ENCODE data around the gene ATRIP.

Gene ATRIP

GRCh38 chr3:48408823-48409281 lies 37.7 kb upstream of the ATRIP start:
- Histone ChIP-seq H3K4me1 (ENCODE audit: insufficient read depth, low read length) (no peaks in the 10 kb centered on the region), H3K4me3 (ENCODE audit: low read depth in 1 of 2, low read length in 2 of 2) (no peak overlapping the region), H4K20me1 (ENCODE audit: insufficient read depth, low read length) (peaks cover 8% of the 10 kb centered on the region; the same call in 1 of the 2 replicates), H3K36me3 (ENCODE audit: insufficient read depth, low read length) (no peaks in the 10 kb centered on the region), H3K4me2 (ENCODE audit: insufficient read depth, low read length) (no peak overlapping the region), H3K79me2 (ENCODE audit: insufficient read depth, low read length) (no peaks in the 10 kb centered on the region), H3K27me3 (ENCODE audit: insufficient read depth, low read length, poor library complexity) (no peaks in the 10 kb centered on the region), H3K9me3 (ENCODE audit: insufficient read depth, low read length, severe bottlenecking) (no peaks in the 10 kb centered on the region), H2AFZ (ENCODE audit: low read depth, low read length) (no peak overlapping the region), H3K27ac (ENCODE audit: low read length) (no peak overlapping the region), H3K9ac (ENCODE audit: low read depth, low read length) (no peak overlapping the region)
- TF ChIP-seq EZH2 (IDR thresholded peaks at IDR 0.05; ENCODE audit: borderline replicate concordance, low read depth, low read length, severe bottlenecking), result no peak
- TF ChIP-seq CTCF (IDR thresholded peaks at IDR 0.05; ENCODE audit: borderline replicate concordance, extremely low read depth, low read length, poor library complexity, severe bottlenecking), result peak; percentile 36
- ATAC-seq (ENCODE audit: insufficient read depth, low read depth) (no peak), DNase-seq (no peak)

DNA sequence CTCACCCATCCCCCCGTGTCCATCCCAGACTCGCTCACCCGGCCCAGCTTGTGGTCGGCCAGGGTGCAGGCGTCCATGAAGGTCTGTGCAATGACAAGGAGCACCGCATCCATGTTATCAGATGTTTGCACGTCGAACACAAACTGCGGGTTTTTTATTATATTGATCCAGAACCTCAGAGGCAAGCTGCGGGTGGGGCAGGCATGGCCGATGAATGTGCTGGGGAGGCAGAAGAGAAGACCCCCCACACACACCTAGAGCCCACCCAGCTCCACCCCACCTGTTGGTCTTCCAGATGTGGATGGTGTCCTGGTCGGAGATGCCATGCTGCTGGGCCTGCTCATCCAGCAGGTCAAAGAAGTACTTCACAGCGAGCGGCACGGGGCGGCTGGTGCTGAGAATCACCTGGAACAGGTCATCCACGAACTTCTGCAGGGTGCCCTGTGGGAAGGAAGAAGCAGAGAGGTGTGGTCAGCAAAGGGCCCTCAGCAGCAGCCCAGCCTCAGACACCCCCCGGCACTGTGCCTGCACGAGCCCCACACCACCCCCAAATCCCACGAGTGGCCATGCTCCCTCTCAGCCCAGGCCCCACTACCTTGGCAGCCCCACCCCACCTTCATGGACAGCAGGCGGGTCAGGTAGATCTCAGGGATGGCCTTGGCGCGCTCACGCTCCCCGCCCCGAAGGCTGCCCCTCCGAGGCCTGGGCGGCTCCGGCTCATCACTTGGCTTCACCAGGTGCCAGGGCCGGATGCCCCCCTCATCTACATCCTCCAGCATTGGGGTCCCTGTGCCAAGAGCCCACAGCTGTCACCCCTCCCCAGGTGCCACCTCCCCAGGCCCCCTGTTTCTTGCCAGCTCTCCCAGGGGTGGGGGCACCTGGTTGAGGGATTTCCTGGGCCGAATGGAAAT lies 37.0 kb upstream of the ATRIP start:
- H3K27ac ChIP-seq (ENCODE audit: low read length), result no peak overlapping the region
- no peak overlapping the region for H3K4me2 ChIP-seq (ENCODE audit: insufficient read depth, low read length)
- ATAC-seq (ENCODE audit: insufficient read depth, low read depth) (no peak), DNase-seq (no peak)
- TF ChIP-seq CTCF (IDR thresholded peaks at IDR 0.05; ENCODE audit: borderline replicate concordance, extremely low read depth, low read length, poor library complexity, severe bottlenecking) (no peak), EZH2 (IDR thresholded peaks at IDR 0.05; ENCODE audit: borderline replicate concordance, low read depth, low read length, severe bottlenecking) (no peak)
- H3K9ac ChIP-seq (ENCODE audit: low read depth, low read length), result no peak overlapping the region
- no peak overlapping the region for H2AFZ ChIP-seq (ENCODE audit: low read depth, low read length)
- no peaks in the 10 kb centered on the region for H3K79me2 ChIP-seq (ENCODE audit: insufficient read depth, low read length)
- H3K36me3 ChIP-seq (ENCODE audit: insufficient read depth, low read length), result no peaks in the 10 kb centered on the region
- H3K4me3 ChIP-seq (ENCODE audit: low read depth in 1 of 2, low read length in 2 of 2), result no peak overlapping the region
- H3K27me3 ChIP-seq (ENCODE audit: insufficient read depth, low read length, poor library complexity), result no peaks in the 10 kb centered on the region
- peaks cover 8% of the 10 kb centered on the region; the same call in 1 of the 2 replicates for H4K20me1 ChIP-seq (ENCODE audit: insufficient read depth, low read length)
- H3K9me3 ChIP-seq (ENCODE audit: insufficient read depth, low read length, severe bottlenecking), result no peaks in the 10 kb centered on the region
- no peaks in the 10 kb centered on the region for H3K4me1 ChIP-seq (ENCODE audit: insufficient read depth, low read length)

DNA sequence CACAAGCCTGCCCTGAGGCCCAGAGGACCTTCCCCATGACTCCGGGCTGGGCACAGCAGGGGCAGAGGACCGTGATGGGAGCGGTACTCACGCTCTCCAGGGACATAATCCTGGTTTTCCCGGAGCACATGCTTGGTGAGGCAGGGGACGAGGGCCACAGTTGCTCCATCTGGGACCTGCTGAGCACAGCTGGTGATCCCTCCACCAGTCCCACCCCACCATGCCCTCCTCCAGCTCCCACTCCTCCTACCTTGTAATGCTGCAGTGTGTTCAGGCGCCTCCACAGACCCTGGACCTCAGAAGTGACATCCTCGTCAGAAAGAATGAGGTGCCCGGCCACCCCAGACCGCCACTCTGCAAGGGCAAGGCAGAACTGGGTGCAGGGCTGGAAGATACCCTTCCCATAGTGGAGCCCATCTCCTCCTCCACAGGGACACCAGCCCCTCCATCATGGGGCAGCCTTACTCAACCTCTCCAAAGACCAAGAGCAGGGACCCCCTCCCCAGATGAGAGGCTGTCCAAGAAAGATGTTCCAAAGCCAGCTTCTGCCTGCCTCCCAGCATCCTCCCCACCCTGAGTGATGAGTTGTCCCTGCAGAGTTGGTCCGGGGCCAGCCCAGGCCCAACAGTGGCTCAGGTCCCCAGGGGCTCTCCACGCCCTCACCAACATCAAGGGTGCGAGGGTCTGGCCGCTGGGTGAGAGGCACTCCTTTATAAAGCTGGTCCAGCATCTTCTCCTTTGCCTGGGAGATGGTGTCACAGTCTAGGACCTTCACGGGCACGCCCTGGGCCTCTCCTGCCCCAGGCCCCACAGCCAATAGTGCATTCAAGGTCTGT lies 36.1 kb upstream of the ATRIP start:
- DNase-seq, result no peak
- H3K36me3 ChIP-seq (ENCODE audit: insufficient read depth, low read length), result no peaks in the 10 kb centered on the region

More for the DNA sequence above, 36.1 kb upstream of the ATRIP start:
- no peak overlapping the region for H2AFZ ChIP-seq (ENCODE audit: low read depth, low read length)
- no peaks in the 10 kb centered on the region for H3K4me1 ChIP-seq (ENCODE audit: insufficient read depth, low read length)
- no peak overlapping the region for H3K4me3 ChIP-seq (ENCODE audit: low read depth in 1 of 2, low read length in 2 of 2)
- no peak overlapping the region for H3K27ac ChIP-seq (ENCODE audit: low read length)
- H3K9ac ChIP-seq (ENCODE audit: low read depth, low read length), result no peak overlapping the region
- no peaks in the 10 kb centered on the region for H3K9me3 ChIP-seq (ENCODE audit: insufficient read depth, low read length, severe bottlenecking)
- H4K20me1 ChIP-seq (ENCODE audit: insufficient read depth, low read length), result peaks cover 3% of the 10 kb centered on the region; the same call in 1 of the 2 replicates
- no peak for ATAC-seq (ENCODE audit: insufficient read depth, low read depth)
- H3K79me2 ChIP-seq (ENCODE audit: insufficient read depth, low read length), result no peaks in the 10 kb centered on the region
- no peak overlapping the region for H3K4me2 ChIP-seq (ENCODE audit: insufficient read depth, low read length)
- TF ChIP-seq CTCF (IDR thresholded peaks at IDR 0.05; ENCODE audit: borderline replicate concordance, extremely low read depth, low read length, poor library complexity, severe bottlenecking) (no peak), EZH2 (IDR thresholded peaks at IDR 0.05; ENCODE audit: borderline replicate concordance, low read depth, low read length, severe bottlenecking) (no peak)
- no peaks in the 10 kb centered on the region for H3K27me3 ChIP-seq (ENCODE audit: insufficient read depth, low read length, poor library complexity)

All from DND-41 (cell line).